HG02610 (cell line): ENCODE results near the gene PRDM8.
A peak's percentile ranks its signal among the peaks of the same experiment; 100 is the strongest.

ENCODE experiments used
- ATAC-seq: cut with Tn5 transposase; IDR thresholded peaks from one replicate; pipeline ENCODE4 v1.9.1; 2021; ENCODE audit warnings: mild to moderate bottlenecking, moderate library complexity; ENCODE audit not compliant: unreplicated experiment

PRDM8 gene

DNA sequence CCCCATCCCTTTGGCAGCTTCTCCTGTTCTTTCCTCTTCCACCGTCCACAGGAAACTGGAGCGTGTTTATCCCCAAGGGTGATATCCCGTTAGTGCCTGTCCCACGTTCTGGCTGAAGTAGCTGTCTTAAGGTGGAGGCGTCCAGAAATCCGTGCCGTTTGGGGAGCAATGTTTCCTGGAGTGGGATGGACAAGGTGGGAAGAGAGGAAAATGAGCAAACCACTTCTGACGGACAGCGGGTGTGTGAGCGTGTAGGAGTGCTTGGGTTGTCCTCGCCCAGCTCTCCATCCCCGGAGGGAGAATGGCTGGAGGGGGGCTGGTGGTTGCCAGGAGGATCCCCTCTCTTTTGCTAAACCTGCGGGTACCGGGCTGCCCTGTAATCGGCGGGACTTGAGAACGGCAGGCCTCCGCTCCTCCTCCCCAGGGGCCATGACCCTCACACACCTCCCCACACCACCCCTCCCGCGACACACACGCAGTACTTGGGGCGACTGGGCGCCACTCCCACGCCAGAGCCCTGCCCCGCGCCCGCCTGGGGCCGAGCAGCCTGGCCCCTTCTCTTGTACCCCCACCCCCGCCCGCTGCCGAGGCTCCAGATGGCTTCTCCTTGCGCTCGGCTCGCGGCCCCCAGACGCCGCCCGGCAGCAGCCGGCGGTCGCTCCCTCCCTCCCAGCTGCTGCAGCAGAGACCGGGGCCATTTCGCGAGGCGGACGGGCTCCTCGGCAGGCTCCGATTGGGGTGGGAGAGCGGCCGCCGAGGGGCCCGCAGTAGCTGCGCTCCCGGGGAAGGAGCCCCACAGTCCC is 13.9 kb upstream of the PRDM8 start:
- ATAC-seq: no peak

DNA sequence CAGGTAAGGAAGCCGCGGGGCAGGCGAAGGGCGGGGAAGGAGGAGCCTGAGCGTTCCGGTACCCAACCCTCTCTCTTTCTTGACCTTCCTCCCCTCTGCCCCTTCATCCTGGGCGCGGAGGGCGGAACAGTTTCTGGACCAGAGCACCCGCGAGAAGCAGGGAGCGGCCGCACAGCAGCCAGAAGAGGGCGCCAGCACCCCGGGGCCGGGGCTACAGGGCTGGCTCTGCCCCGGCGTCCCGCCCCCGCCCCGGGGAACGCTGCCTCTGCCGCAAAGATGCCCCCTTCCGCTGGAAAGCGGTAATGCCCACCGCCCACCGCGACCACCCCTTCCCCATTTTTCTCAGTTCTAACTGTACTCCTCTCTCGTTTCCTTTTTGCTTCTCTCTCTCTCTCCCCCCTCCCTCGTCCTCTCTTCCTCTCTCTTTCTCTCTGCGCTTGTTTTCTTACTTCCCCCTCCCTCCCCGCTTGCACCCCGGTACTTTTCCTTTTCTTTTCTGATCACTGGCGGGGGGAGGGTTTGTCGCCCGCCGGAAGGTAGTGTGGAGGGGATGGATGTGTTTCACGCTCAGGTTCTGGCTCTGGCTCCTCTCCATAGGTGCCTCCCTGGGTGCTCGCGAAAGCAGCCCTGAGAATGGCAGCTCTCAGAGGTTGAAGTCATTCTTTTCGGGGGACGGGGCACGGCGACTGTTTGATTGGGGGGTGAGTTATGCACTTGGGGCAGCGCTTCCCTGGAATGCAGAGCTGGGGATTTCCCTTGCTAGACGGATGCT is 13.1 kb upstream of the PRDM8 start:
- ATAC-seq: peak; percentile 89

DNA sequence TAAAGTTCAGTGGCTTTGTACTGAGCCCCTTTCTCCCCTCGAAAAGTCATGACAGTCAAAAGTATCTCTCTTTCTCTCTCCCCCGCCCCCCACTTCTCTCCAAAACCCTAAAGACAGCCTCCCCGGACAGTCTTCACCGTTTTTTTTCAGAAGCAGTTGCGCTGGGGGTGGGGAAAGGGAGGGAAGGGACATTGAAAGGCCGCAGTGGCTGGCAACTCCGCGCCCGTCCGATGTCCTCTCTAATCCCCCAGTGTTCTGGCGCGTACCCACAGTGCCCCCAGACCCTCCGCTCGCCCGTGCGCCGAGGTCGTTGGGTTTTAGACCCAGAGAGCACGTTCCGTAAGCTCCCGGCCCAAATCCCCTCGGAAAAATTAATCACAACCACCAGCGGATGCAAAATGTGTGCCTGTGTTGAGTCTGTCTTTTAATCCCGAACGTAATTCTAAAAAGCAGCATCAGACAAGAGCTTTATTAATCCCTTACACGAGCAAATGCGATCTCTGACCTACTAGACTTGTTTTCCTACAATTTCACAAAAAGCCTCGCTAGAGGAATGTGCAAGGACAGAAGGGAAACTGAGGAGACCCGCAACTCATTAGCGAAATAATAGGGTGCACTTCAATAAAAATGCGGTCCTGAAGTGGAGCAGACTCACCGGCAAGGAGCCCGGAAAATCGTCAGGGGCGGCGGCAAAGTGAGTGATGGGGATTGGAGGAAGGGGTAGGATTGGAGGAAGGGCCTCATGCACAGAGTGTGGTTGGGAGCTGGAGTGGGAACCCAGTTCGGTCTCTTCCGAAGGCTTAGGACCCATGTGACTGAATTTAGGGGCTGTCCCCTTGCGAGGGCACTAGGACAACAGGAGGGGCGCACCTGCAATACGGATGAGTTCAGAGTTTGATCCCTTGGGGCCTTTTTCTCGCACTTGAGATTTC is 12.2 kb upstream of the PRDM8 start:
- ATAC-seq: no peak

DNA sequence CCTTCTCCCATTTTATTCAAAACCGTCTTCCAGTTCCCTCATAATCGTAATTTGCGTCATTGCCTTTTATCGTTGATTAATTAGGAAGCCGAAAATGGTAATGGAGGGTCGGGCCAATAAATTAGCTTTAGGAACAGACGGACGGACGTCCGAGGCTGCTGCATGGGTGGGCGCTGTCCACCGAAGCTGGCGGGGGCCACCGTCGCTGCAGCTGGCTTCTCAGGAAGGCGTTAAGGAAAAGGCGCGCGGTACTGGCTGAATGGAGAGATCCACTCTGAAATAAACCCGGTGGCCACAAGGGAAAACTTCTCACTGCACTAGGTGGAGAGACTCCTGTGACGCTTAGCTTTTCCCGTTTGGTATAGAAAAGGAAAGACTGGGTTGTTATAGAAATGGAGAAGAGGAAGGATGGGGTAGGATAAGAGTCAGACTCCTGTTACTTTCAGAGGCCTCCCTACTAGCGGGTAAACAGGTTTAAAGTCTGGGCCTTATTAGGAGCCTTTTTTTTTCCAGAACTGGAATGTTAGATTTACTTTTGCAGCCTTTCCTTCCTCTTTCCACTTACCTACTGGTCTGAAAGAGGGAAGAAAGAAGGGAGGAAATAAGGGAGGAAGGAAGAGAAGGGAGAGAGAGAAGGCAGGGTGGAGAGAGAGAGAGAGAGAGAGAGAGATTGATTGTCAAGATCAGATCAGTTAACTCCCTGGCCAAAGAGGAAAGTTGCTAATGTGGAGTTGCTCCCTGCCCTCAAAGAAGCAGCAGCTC is 11.3 kb upstream of the PRDM8 start:
- ATAC-seq: no peak

DNA sequence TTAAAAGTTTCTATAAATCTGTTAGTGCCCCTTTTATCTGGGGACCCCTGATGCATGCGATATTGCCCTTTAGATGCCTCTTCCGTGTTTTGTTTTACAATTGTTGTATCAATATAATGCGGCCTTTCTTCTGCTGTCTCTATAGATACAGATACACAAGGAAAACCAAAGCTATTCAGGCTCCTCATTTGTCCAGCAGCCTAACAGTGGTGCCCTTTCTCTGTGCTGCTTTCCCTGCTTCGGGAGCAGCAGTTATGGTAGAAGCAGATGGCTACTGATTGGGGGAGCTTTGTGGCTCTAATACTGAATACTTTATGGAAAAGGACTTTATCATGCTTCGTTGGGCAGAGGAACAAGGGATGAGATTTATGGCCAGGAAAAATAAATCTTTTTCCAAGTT is 10.6 kb upstream of the PRDM8 start:
- no peak for ATAC-seq

DNA sequence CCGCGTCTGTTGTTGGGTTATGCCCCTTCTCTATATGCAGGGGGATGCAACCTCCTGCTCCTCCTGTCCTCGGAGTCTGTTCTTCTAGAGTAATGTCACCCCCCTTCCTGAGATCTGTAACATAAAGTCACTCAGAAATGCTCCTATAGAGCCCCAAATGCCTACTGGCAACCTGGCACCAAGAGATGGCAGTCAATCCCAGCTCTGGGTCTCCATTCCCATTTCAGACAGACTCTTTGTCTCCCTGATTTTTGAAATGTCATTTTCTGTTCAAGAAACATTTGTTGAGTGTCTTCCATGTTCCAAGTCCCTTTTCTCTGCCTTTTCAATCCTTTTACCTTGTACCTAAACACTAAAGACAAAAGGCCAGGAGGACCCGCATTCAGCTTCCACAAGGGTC is 9.6 kb upstream of the PRDM8 start:
- no peak for ATAC-seq

DNA sequence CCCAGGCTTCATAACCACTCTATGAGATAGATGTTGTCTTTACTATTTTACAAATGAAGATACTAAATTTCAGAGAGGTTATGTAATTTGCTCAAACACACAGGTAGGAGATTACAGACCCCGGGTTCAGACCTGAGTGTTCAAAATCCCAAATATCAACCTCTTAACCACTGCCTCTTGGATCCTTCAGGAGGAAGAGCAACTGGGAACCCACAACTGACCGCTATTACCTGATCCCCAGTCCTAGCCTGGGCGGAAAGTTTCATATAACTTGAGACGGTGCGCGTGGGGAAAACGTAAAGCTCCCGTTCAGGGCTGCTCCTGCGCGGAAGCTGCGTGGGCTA is 8.9 kb upstream of the PRDM8 start:
- no peak for ATAC-seq

DNA sequence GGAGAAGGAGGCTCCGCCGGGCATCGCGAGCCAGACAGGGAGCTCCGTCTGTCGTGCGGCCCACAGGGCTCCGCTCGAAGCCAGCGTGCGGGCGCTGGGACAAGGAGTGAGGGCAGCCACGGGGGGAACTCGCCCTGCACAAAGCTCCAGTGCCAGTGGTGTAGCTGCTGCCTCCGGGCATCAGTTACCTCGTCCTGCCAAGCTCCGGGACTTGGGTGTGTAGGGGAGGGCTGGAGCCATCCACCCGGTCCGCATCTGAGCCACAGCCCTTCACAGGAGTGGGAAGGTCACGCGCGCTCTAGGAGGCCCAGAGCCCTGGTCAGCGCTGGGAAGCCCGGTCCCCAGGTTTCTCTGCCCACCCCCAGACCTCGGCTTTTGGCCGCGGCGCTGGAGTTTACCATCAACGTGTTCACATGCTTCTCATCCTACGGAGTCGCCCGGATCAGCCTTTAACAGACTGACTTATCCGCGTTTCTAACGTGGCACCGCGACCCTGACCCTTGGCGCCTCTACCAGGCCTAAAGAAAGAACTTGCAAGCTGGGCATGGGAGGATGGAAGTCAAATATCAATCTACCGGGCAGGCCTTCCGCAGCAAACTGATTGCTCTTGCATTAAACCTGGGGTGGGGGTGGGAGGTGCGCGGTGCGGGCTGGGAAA is 8.4 kb upstream of the PRDM8 start:
- no peak for ATAC-seq

DNA sequence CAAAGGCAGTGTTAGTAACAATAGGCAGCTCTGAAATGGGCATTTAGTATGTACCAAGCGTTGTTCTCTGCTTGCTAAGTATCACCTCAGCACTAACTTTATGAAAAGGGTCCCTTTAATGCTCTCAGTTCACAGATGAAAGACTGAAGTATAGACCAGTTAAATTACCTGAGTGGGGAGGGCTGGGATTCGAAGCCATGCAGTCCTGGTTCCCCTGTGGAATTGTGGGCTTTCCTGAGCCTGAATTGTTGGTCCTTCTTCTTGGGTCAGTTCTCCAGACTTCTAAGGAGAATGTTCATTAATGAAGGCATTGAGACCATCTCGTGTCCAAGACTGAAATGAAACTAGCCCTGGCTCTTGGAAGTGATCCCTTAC is 7.7 kb upstream of the PRDM8 start:
- no peak for ATAC-seq

DNA sequence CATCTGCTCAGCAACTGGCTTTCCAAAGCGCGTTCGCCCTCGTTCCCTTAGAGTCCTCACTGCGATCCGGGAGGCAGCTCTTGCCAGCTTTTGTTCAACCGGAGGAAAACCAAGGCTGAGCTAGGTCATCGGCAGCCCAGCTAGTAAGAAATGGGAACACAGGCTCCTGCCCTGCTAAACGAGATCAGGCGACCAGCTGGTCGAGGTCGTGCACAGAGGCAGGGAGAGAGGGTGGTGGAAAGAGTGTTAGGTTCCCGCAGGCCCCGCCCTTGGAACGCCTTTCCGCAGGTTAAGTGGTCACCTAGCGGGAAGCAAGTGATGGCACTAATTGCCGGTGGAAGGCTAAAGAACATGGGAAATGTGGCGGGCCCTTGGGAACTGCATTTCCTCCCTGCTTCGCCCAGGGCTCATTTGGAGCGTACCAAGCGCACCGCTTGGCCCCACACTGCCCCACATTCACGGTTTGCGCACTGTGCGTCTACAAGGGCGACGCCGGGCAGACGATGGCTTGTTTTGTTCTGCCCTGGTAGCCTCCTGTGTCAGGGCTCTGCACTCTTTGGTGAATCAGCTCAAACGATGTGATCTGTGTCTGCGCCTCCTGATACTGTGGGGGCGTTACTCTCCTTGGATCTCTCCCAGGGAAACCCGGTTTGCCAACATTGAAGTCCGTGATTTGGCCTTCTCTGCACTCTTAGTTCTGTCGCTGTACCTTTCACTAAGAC is 7.2 kb upstream of the PRDM8 start:
- no peak for ATAC-seq

DNA sequence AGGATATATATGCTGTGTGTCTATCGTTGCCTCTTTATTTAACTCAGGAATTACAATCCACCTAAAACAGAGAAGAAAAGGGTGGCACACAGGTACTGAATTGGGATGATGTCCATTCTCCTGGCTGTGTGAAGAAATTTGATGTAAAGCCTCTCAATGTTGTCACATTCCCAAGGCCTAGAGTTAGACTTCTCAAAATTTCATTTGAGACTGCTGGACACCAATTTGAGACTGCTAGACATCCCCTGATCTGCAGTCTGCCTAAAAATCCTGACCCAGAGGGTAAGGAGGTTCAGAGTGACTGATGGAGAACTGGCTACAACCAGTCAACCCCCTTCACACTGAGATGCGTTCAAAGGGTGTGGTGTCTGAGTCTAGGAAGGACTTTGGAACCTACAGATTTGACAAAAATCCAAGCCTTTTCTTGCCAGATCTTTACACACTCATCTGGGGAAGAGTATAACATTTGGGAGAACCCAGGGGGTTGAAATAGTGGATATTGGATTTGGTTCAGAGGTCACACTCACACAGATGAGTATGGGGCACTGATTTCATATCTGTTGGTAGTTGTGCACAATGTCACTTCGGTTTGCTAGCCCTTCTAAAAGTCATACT is 4.9 kb upstream of the PRDM8 start:
- ATAC-seq: no peak

DNA sequence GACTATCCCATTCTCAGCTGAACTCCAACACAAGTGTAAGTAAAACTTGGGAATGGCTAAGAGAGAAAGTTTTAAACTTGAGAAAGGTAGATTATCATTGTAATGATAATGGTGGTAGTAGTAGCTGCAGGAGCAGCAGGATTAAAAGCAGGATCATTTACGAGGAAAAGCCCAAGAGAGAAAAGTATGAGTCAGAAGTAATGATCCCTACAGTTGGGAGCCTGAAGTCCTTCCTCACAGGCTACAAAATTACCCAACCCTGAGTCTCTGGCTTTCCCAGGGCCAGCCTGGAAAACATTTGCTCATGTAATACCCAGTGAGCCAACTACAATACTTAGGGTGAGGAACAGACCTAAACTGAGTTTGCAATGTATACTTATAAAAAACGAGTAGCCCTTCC is 4.4 kb upstream of the PRDM8 start:
- no peak for ATAC-seq

DNA sequence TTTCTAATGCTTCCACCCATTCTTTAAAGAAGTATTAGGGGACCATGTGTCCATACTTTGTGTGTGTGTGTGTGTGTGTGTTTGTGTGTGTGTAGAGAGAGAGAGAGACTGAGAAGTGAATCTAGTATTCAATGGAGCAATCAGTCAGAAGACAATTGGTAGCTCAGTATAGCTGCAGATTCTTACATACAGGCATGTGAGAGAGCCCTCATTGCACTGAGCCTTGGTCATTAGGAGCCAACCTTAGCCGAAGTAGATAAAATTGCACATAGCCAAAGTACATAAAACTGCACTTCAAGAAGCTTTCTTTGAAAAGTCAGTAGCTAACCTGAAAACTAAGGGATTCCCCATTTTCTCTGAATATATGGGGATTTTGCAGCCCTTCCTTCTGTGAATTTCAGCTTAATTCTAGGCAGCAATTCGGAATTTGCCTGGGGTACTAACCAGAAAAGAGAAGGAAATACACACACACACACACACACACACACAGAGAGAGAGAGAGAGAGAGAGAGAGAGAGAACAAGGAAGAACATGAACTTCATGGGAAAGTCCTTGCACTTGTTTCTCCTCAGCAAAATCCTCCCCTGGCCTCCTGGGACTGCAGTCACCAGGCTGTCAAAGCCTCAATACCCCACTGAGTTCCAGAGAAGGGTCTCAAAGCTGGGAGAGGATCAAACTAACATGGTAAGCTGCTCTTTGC is 1.7 kb upstream of the PRDM8 start:
- ATAC-seq: no peak

DNA sequence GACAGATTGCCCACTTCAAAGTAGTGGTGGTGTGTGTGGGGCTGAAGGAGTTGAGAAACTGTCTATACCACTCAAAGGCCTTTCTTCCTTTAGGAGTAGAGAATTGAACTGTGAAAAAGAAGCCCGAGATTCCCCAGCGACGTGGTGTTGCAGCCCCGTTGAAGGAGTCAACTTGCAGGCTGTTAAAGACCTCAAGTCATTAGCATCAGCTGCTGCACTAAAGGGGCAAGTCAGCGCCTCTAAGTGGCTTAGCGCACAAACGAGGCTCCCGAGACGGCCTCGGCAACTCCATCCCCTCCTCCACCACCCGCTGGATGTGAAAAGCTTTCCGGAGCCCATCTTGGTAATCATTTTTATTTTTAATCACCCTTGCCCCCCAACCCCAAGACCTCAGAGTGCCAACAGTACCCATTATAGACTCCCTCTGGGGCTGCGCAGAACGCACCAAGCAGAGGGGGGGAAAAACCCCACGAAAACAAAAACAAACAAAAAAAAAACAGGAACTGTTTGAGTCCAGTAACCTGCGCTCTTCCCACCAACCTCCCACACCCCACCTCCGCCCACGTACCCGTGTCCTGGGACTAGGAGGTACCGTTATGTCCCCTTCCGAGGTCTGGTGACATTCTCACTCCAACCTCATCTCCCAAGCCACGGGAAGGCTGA is 913 bp upstream of the PRDM8 start:
- no peak for ATAC-seq

DNA sequence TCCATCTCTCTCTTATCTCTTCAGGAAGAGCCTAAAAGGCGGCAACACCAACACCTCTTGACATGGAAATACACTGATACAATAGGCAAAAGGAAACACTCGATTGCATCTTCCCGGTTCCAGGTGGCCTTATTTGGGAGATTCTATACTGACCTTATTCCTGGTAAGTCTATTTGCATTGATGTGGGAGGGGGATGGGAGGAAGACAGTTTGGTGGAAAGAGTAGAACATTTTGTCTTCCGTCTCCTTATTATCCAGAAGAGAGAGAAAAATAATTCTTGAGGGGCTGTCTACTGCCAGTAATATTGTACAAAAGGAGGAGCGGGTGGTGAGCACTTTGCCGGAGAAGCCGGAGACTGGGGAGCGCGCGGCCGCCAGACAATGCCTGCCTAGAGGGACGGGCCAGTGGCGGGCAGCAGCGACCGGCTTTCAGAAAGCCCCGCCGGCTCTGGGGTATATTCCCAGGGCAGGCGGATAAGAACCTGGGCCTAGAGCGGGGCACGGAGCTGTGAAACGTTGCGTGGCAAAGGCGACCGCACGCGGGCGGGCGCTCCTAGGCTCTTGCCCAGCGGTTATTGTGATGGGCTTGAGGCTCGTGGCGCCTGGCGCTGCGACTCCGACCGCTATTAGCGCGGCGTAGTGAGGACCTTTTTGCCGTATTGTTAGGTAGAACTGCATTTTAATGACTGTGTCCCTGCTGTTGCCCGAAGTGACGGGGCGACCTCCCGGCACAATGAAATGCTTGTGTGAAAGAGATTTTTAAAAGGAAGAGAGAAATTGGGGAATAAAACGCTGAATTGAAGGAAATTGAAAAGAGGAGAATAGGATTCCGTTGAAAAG is 518 bp downstream of the PRDM8 start:
- no peak for ATAC-seq

DNA sequence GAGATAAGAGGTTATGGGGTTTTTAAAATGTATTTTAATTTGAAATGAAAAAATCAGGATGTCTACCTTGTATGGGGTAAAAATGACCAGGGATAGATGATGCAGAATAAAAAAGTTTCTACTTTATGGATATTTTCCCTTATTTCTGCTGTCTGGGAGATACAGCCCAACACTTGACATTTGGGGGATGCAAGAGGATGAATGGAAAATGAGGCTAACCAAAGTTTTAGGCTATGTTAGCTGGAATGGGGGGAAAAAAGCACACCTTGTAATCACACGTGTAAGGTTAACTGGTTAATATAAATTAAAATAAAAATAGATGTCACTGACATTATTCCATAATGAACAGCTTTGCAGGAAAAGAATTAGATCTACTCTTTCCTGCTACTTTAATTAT is 1.1 kb downstream of the PRDM8 start:
- ATAC-seq: no peak

DNA sequence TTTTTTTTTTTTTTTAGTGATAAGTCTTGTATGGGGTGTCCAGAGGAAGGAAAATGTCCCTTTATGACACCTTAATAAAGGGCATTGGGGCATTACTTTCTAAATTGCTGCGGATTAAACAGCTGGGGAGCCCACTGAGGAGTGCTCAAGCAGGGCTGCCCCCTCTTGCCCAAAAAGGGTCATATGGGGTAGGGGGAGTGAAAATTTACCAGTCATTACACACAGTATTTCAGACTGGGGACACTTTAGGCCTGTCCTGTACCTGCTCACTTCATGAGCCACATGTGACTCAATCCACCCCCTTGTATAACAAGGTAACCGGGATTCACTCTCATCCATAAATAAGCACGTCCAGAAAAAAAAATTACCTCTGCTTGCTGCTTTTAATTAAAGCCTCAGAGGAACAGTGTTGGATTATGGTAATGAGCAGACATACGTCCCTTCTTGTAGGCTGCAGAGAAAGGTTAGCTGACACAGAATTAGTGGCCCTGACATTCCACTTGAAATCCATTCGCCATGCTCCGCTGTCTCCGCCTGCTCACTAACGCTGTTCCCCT is 1.8 kb downstream of the PRDM8 start:
- no peak for ATAC-seq
